ENCODE measurements around the gene HBZ. TPM values are rescaled to one million over a fixed set of nuclear protein-coding genes. Genes with fewer than 3 reads are reported as not detected.
"Not testable (repeated sequence)": the region's sequence is repeated elsewhere in the genome, so short reads cannot be mapped to it uniquely, and the experiment has no call there.

HBZ gene
- total RNA-seq, 2 experiments from 2014 or later = not detected

DNA sequence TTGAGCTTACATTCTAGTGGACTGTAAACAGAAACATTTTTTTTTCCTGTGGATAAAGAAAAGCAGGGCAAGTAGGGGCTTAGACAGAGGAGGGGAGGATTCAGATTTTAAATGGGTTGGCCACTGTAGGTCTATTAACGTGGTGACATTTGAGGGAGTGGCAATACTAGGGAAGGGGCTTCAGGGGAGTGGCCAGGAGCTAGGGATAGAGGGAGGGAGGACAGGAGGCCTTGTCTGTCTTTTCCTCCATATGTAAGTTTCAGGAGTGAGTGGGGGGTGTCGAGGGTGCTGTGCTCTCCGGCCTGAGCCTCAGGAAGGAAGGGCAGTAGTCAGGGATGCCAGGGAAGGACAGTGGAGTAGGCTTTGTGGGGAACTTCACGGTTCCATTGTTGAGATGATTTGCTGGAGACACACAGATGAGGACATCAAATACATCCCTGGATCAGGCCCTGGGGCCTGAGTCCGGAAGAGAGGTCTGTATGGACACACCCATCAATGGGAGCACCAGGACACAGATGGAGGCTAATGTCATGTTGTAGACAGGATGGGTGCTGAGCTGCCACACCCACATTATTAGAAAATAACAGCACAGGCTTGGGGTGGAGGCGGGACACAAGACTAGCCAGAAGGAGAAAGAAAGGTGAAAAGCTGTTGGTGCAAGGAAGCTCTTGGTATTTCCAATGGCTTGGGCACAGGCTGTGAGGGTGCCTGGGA lies 6.8 kb downstream of the HBZ start:
- DNase-seq = no peak
- H3K4me1 Mint-ChIP-seq (ENCODE audit: low read depth) = peaks cover 5% of the 10 kb centered on the region
- ChIA-PET CTCF (interaction anchor here (1.4 kb wide), 1 partner anchor 52 kb away, joined by 4 read pairs; no protein-coding TSS in a partner anchor), POLR2A (no interaction called here)
- H3K27ac Mint-ChIP-seq = no peak overlapping the region
- no peaks in the 10 kb centered on the region for H3K9me3 Mint-ChIP-seq
- H3K4me3 Mint-ChIP-seq = no peak overlapping the region
- no peaks in the 10 kb centered on the region for H3K36me3 Mint-ChIP-seq
- intact Hi-C loops (cut with micrococcal nuclease) = no loop called here
- H3K27me3 Mint-ChIP-seq = peaks cover 34% of the 10 kb centered on the region

- H3K36me3 Mint-ChIP-seq; H3K4me1 Mint-ChIP-seq (ENCODE audit: low read depth); DNase-seq; H3K27ac Mint-ChIP-seq; CTCF ChIA-PET; POLR2A ChIA-PET; intact Hi-C loops (cut with micrococcal nuclease); H3K4me3 Mint-ChIP-seq; H3K9me3 Mint-ChIP-seq: not testable (repeated sequence)
- H3K27me3 Mint-ChIP-seq = peaks cover 30% of the 10 kb centered on the region
Measured at GRCh38 chr16:160242-160641, 7.8 kb downstream of the HBZ start.

- CTCF ChIA-PET = no interaction called here
Measured at GRCh38 chr16:160691-161190, 8.3 kb downstream of the HBZ start.

GRCh38 chr16:162271-162991 lies 10.0 kb downstream of the HBZ start:
- Mint-ChIP-seq H3K9me3 (no peaks in the 10 kb centered on the region), H3K36me3 (no peaks in the 10 kb centered on the region), H3K4me1 (ENCODE audit: low read depth) (peaks cover 5% of the 10 kb centered on the region), H3K27ac (no peak overlapping the region), H3K27me3 (peaks cover 44% of the 10 kb centered on the region), H3K4me3 (no peak overlapping the region)
- no peak for DNase-seq
- ChIA-PET POLR2A (no interaction called here), CTCF (no interaction called here)
- intact Hi-C loops (cut with micrococcal nuclease) = no loop called here

More at GRCh38 chr16:160691-161190, 8.3 kb downstream of the HBZ start:
- no peak for DNase-seq
- Mint-ChIP-seq H3K27ac (no peak overlapping the region), H3K4me3 (no peak overlapping the region), H3K27me3 (peaks cover 32% of the 10 kb centered on the region), H3K9me3 (no peaks in the 10 kb centered on the region), H3K36me3 (no peaks in the 10 kb centered on the region), H3K4me1 (ENCODE audit: low read depth) (no peaks in the 10 kb centered on the region)
- POLR2A ChIA-PET = no interaction called here
- intact Hi-C loops (cut with micrococcal nuclease) = no loop called here

- DNase-seq; CTCF ChIA-PET; H3K27ac Mint-ChIP-seq; intact Hi-C loops (cut with micrococcal nuclease); H3K4me3 Mint-ChIP-seq; H3K36me3 Mint-ChIP-seq; POLR2A ChIA-PET; H3K4me1 Mint-ChIP-seq (ENCODE audit: low read depth); H3K9me3 Mint-ChIP-seq: not testable (repeated sequence)
- peaks cover 50% of the 10 kb centered on the region for H3K27me3 Mint-ChIP-seq
Measured at GRCh38 chr16:163139-163538, 10.7 kb downstream of the HBZ start.

DNA sequence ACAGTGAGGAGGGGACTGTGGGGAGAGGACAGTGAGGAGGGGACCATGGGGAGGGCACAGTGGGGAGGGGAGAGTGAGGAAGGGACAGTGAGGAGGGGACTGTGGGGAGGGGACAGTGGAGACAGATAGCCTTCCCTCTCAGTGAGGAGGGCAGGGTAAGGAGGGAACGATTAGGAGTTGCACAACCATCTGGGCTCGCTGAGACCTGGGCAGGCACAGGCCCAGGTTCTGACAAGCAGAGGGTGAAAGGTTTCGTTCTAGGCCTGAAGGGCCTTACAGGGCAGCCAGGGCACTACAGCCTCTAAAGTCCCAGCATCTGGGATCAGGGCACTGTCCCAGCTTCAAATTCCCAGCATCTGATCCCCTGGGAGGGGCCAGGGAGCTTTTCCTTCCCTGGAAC lies 11.3 kb downstream of the HBZ start:
- H3K4me3 Mint-ChIP-seq; DNase-seq; CTCF ChIA-PET; H3K4me1 Mint-ChIP-seq (ENCODE audit: low read depth); POLR2A ChIA-PET; H3K36me3 Mint-ChIP-seq; H3K27ac Mint-ChIP-seq; H3K9me3 Mint-ChIP-seq; intact Hi-C loops (cut with micrococcal nuclease): not testable (repeated sequence)
- peaks cover 53% of the 10 kb centered on the region for H3K27me3 Mint-ChIP-seq

DNA sequence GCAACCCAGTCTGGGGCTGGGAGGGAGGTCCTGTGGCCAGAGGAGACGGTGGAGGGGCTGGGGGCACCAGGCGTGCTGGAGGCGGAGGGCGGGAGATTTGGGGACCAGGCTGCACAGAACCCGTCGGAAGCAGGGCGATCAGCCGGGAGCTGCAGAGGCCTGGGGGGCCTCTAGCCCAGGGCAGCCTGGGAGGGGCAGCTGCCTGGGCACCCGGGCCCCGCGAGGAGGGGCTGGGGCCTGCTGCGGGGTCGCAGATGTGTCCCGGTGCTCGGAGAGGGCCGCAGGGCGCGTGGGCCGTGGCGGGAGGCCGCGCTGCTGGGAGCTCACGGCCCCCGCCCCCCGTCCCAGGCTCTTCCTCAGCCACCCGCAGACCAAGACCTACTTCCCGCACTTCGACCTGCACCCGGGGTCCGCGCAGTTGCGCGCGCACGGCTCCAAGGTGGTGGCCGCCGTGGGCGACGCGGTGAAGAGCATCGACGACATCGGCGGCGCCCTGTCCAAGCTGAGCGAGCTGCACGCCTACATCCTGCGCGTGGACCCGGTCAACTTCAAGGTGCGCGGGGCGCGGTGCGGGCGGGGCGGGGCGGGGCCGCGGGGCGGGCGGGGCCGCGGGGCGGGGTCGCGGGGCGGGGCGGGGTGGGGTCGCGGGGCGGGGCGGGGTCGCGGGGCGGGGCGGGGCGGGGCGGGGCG lies 11.8 kb downstream of the HBZ start:
- H3K9me3 Mint-ChIP-seq; POLR2A ChIA-PET; DNase-seq; H3K4me1 Mint-ChIP-seq (ENCODE audit: low read depth); H3K27ac Mint-ChIP-seq; H3K4me3 Mint-ChIP-seq; H3K36me3 Mint-ChIP-seq; intact Hi-C loops (cut with micrococcal nuclease): not testable (repeated sequence)
- H3K27me3 Mint-ChIP-seq = peaks cover 53% of the 10 kb centered on the region
- CTCF ChIA-PET = interaction anchor here (0.8 kb wide), 1 partner anchor 198 kb away, joined by 4 read pairs; no protein-coding TSS in a partner anchor

DNA sequence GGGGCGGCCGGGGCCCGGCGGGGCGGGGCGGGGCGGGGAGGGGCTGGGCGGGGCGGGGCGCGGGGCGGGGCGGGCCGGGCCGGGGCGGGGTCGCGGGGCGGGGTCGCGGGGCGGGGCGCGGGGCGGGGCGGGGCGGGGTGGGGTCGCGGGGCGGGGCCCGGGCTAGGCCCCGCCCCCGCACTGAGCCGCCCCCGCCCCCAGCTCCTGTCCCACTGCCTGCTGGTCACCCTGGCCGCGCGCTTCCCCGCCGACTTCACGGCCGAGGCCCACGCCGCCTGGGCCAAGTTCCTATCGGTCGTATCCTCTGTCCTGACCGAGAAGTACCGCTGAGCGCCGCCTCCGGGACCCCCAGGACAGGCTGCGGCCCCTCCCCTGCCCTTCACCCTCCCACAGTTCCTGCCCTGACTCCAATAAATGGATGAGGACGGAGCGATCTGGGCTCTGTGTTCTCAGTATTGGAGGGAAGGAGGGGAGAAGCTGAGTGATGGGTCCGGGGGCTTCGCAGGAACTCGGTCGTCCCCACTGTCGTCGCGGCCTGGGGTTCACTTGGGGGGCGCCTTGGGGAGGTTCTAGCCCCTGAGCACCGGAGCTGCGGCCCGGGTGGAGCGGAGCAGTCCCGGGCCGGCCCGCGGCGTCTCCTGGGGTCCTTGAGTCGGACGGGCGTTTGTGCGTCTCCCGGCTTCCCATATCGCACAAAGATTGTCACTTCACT lies 12.5 kb downstream of the HBZ start:
- intact Hi-C loops (cut with micrococcal nuclease) = no loop called here

GRCh38 chr16:165539-166374 lies 13.3 kb downstream of the HBZ start, which contains the start of gene HBM:
HBM (plus strand) TSS chr16:165978; CDS start chr16:165998, 20 bp downstream.
- H3K36me3 Mint-ChIP-seq = no peaks in the 10 kb centered on the region
- H3K4me1 Mint-ChIP-seq (ENCODE audit: low read depth) = peaks cover 5% of the 10 kb centered on the region
- ChIA-PET CTCF (interaction anchor here (0.7 to 0.8 kb wide), 3 partner anchors 18 to 197 kb away, joined by 3 to 4 read pairs (median 3); no protein-coding TSS in a partner anchor), POLR2A (no interaction called here)
- no peak within 1 kb of the TSS for H3K4me3 Mint-ChIP-seq
- peak; percentile 18 for DNase-seq
- intact Hi-C loops (cut with micrococcal nuclease) = no loop called here
- H3K27me3 Mint-ChIP-seq = peaks cover 59% of the 10 kb centered on the region
- H3K27ac Mint-ChIP-seq = no peak within 1 kb of the TSS
- H3K9me3 Mint-ChIP-seq = no peaks in the 10 kb centered on the region

More for the DNA sequence above, 12.5 kb downstream of the HBZ start:
- Mint-ChIP-seq H3K4me1 (ENCODE audit: low read depth) (peaks cover 5% of the 10 kb centered on the region), H3K9me3 (no peaks in the 10 kb centered on the region), H3K27ac (no peak overlapping the region), H3K4me3 (no peak overlapping the region), H3K27me3 (peaks cover 53% of the 10 kb centered on the region), H3K36me3 (no peaks in the 10 kb centered on the region)
- CTCF ChIA-PET = interaction anchor here (0.8 kb wide), 2 partner anchors 48 to 197 kb away, joined by 3 to 4 read pairs; no protein-coding TSS in a partner anchor
- POLR2A ChIA-PET = no interaction called here
- DNase-seq = no peak

GRCh38 chr16:166375-167121 lies 14.1 kb downstream of the HBZ start:
- H3K9me3 Mint-ChIP-seq = no peaks in the 10 kb centered on the region
- no peaks in the 10 kb centered on the region for H3K36me3 Mint-ChIP-seq
- POLR2A ChIA-PET = no interaction called here
- intact Hi-C loops (cut with micrococcal nuclease) = no loop called here
- no peak for DNase-seq
- H3K4me3 Mint-ChIP-seq = no peak overlapping the region
- peaks cover 5% of the 10 kb centered on the region for H3K4me1 Mint-ChIP-seq (ENCODE audit: low read depth)
- H3K27ac Mint-ChIP-seq = no peak overlapping the region
- CTCF ChIA-PET = interaction anchor here (0.7 to 1.2 kb wide), 2 partner anchors 14 to 17 kb away, joined by 3 read pairs; partner anchors contain the start of gene HBQ1
- H3K27me3 Mint-ChIP-seq = peaks cover 57% of the 10 kb centered on the region
